ENCODE measurements around the gene NKG7. TPM values are rescaled to one million over a fixed set of nuclear protein-coding genes. Genes with fewer than 3 reads are reported as not detected.

NKG7 gene
- total and polyA plus RNA-seq, 2 of the 13 experiments (the other 11 are each of a cell fraction or from before 2014, with no cell fraction given) = 0.40 TPM; not detected in 1

- TF ChIP-seq ZNF562 (CRISPR knock-in tag; IDR thresholded peaks at IDR 0.05; ENCODE audit: borderline replicate concordance) = no peak
- peak; percentile 43; the same call in 1 of the 2 replicates for TF ChIP-seq ARNTL (CRISPR knock-in tag; IDR thresholded peaks at IDR 0.05)
- no peak for TF ChIP-seq ZNF720 (CRISPR knock-in tag; IDR thresholded peaks at IDR 0.05)
- no peak for TF ChIP-seq ZNF678 (CRISPR knock-in tag; IDR thresholded peaks at IDR 0.05)
- TF ChIP-seq POLR2A (IDR thresholded peaks at IDR 0.05; ENCODE audit: insufficient read depth in 1 of 2, low read depth in 2 of 2, low read length in 2 of 2) = peak; percentile 15 to 78; a peak in 2 of 4 replicates
- no peak for TF ChIP-seq IKZF1 (IDR thresholded peaks at IDR 0.05)
- no peak for TF ChIP-seq ZNF557 (CRISPR knock-in tag; IDR thresholded peaks at IDR 0.05)
- TF ChIP-seq ZFP37 (CRISPR knock-in tag; IDR thresholded peaks at IDR 0.05; ENCODE audit: borderline replicate concordance) = no peak
- peak; percentile 63; the same call in 1 of the 2 replicates for TF ChIP-seq IRX3 (CRISPR knock-in tag; IDR thresholded peaks at IDR 0.05; ENCODE audit: borderline replicate concordance, low read depth)
- no peak for TF ChIP-seq RXRA (CRISPR knock-in tag; IDR thresholded peaks at IDR 0.05)
- TF ChIP-seq CBX1 (IDR thresholded peaks at IDR 0.05; ENCODE audit: low read depth) = no peak
- TF ChIP-seq ZBTB10 (CRISPR knock-in tag; IDR thresholded peaks at IDR 0.05; ENCODE audit: borderline replicate concordance) = no peak
- no peak for TF ChIP-seq CBX5 (CRISPR knock-in tag; IDR thresholded peaks at IDR 0.05; ENCODE audit: borderline replicate concordance)
- no peak; the same call in 1 of the 2 replicates for TF ChIP-seq RFX5 (IDR thresholded peaks at IDR 0.05; ENCODE audit: low read depth, low read length)
- no peak for TF ChIP-seq SP2 (CRISPR knock-in tag; IDR thresholded peaks at IDR 0.05)
- no peak for TF ChIP-seq ASH2L (IDR thresholded peaks at IDR 0.05; ENCODE audit: insufficient read length, low read depth, low read length)
- TF ChIP-seq KDM1A (CRISPR knock-in tag; IDR thresholded peaks at IDR 0.05) = no peak
- peak; percentile 77 for TF ChIP-seq ARNT2 (CRISPR knock-in tag; IDR thresholded peaks at IDR 0.05; ENCODE audit: low read depth)
- no peak for TF ChIP-seq ZFP41 (CRISPR knock-in tag; IDR thresholded peaks at IDR 0.05; ENCODE audit: borderline replicate concordance)
- TF ChIP-seq DPF2 (CRISPR knock-in tag; IDR thresholded peaks at IDR 0.05; ENCODE audit: borderline replicate concordance, low read depth) = no peak
- TF ChIP-seq BORCS8-MEF2B (CRISPR knock-in tag; IDR thresholded peaks at IDR 0.05) = no peak
- TF ChIP-seq EP300 (IDR thresholded peaks at IDR 0.05; ENCODE audit: low read depth in 2 of 2, low read length in 2 of 2) = no peak
- no peak for TF ChIP-seq EP300 (CRISPR knock-in tag; IDR thresholded peaks at IDR 0.05; ENCODE audit: borderline replicate concordance)
- no peak for TF ChIP-seq ZNF350 (CRISPR knock-in tag; IDR thresholded peaks at IDR 0.05; ENCODE audit: borderline replicate concordance, low read depth)
- TF ChIP-seq RNF219 (CRISPR knock-in tag; IDR thresholded peaks at IDR 0.05) = no peak
- TF ChIP-seq TBX2 (CRISPR knock-in tag; IDR thresholded peaks at IDR 0.05; ENCODE audit: borderline replicate concordance) = no peak
- no peak for TF ChIP-seq ZNF235 (CRISPR knock-in tag; IDR thresholded peaks at IDR 0.05; ENCODE audit: borderline replicate concordance)
These were observed 32.5 kb downstream of the NKG7 start (continued) for GRCh38 chr19:51339687-51340656.

Measured in HepG2 (cell line).